GM04503 (cell line): Measurements from ENCODE around the gene PHETA2.
"Not testable (repeated sequence)": the region's sequence is repeated elsewhere in the genome, so short reads cannot be mapped to it uniquely, and the experiment has no call there.

ENCODE experiments used
- DNase-seq: peaks from one replicate; pipeline ENCODE4 v3.0.0-alpha.2; 2012; ENCODE audit warnings: low read depth

The PHETA2 gene

DNA sequence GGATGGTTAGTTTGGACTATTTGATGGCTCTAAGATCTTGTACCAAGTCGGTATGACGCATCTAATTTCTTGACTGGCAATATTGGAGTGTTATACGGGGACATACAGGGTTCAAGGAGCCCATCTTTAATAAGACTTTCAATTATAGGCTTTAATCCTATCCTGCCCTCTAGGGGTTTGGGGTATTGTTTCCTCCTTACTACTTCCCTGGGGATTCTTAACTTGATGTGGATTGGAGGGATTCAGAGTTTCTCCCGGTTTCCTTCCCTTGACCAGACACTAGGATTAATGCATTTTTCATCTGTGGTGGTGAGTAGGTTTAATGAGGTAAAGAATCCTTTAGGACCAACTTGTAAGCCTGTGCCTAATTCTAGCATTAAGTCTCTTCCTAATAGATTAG is 37.8 kb downstream of the PHETA2 start:
- DNase-seq = no peak

DNA sequence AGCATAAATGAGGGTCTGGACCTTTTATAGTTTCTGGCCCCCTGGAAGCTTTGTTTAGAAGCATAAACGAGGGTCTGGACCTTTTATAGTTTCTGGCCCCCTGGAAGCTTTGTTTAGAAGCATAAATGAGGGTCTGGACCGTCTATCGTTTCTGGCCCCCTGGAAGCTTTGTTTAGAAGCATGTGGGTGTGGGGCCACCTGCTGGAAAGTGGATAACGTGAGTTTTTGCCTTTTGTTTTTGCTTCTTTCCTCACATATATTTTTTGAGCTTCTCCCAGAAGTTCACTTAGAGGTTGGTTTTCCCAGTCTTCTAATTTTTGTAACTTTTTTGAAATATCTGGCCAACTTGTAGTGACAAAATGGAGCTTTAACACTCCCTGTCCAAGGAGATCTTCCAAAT is 38.7 kb downstream of the PHETA2 start:
- not testable (repeated sequence) for DNase-seq

DNA sequence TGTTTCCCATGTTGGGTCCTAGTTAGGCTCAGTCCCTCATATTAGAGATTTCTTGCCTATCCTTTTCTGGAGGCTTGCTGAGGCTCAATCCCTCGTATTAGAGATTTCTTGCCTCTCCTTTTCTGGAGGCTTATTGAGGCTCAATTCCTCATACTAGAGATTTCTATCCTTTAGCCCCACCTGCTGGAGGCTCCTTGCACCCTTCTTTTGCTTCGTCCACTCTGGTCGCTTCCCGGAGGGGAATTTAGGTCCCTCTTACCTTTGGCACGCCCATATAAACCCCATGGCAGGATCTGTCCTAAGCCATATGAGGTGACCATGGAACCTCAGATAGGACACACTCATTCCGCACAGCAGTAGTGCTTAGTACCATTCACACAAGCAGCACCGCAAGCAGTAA is 40.7 kb downstream of the PHETA2 start:
- DNase-seq = no peak

DNA sequence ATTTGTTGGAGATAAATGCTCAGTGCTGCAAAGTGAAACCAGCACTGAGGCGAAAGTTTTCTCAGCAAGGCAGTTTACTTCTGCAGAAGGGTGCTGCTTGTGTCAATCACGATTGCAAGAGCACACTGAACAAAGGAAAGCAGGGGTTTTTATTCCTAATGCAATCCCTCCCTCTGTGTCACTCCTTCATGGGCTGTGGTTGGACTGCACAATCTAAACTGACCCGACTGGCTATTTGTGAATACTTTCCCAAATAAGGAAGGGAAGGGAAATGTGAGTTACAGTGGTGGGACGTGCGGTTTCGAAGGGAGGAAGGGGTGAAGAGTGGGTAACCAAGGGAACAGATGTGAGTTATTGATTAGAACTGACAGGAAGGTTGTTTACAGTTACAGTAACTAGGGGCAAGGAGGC is 41.4 kb downstream of the PHETA2 start:
- DNase-seq = not testable (repeated sequence)

DNA sequence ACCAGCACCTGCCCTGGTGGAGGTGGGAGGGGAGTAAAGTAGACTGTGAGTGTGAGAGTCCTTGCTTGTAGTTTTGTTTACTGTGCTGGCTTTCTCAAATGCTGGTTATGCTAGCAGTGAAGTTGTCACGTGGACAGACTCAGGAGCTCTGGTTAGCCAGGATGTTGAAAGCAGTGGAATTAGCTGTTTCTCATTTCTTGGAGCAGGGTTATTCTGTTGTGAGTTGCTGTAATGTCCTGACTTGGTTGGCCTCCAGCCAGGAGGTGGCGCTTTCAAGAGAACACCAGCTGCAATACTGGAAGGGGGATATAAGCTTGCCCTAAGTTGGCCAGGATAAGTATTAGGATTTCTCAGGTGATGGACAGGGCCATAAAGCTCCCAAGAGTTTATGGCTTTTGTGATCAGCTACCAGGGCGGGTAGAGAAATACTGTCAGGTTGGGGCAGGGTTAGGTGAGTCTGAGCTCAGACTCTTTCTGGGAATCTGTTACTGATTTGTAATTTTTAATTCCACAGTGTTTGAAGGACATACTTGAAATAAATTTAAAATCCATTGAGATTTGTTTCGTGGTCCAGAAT is 42.9 kb downstream of the PHETA2 start:
- DNase-seq = no peak

DNA sequence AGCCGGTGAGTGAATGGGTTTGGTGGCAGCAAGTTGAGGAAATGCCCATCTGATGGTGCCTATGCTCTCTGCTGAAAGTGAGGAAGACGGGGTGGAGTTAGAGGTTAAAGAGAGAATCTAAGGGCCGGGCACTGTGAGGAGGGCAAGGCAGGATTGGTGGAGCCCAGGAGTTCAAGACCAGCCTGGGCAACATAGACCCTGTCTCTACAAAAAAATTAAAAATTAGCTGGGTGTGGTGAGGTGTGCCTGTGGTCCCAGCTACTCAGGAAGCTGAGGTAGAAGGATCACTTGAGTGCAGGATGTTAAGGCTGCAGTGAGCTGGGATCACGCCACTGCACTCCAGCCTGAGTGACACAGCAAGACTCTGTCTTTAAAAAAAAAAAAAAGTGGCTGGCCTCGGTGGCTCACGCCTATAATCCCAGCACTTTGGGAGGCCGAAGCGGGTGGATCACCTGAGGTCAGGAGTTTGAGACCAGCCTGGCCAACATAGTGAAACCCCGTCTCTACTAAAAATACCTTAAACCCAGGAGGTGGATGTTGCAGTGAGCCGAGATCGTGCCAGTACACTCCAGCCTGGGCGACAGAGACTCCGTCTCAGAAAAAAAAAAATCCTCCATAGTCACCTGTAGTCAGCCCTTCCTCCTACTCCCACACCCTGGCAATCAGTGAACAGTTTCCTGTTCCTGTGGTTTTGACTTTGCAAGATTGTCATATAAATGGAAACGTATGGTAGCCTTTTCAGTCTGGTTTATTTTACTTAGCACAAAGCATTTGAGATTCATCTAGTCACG is 46.4 kb downstream of the PHETA2 start:
- not testable (repeated sequence) for DNase-seq

DNA sequence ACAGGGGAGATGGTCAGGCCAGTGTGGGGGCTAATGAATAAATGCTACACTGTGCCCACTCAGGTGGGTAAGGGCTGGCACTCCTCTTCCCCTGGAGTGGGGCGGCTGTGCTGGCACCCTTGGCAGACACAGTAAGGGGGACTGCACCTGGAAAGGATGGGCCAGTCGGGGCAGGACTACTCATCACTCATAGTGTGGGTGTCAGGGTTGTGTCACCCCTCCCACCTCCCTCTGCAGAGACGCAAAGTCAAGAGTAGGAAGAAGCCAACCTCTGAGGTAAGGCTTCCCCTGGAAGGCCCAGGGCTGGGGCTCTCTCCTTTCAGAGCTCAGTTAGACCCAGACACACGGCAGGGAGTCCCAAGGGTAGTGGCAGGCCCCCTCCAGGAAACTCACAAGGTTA is 49.5 kb downstream of the PHETA2 start:
- DNase-seq = not testable (repeated sequence)

DNA sequence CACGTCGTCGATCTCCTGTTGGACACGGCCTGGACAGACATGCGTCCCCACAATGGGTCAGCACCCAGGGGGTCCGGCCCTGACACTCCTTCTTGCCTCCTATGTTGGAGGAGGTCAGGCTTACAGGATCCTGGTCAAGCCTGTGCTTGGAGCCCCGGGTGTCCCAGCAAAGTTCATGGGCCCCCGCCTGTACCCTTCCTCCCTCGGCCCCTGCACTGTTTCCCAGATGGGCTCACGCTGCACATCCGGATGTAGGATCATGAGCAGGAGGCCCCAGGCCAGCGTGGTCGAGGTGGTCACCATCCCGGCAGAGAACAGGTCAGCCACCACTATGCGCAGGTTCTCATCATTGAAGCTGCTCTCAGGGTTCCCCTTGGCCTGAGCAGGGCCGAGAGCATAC is 53.6 kb downstream of the PHETA2 start:
- no peak for DNase-seq

DNA sequence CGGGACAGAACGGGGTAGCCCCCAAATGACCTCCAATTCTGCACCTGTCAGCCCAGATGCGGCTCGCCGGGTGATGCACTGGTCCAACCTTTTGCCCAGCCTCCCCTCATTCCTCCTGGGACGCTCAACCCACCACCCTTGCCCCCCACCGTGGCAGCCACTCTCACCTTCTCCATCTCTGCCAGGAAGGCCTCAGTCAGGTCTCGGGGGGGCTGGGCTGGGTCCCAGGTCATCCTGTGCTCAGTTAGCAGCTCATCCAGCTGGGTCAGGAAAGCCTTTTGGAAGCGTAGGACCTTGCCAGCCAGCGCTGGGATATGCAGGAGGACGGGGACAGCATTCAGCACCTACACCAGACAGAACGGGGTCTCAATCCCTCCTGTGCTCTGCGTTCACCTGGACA is 54.0 kb downstream of the PHETA2 start:
- DNase-seq = not testable (repeated sequence)
